ENCODE results near the gene GCNT2.

GCNT2 gene

DNA sequence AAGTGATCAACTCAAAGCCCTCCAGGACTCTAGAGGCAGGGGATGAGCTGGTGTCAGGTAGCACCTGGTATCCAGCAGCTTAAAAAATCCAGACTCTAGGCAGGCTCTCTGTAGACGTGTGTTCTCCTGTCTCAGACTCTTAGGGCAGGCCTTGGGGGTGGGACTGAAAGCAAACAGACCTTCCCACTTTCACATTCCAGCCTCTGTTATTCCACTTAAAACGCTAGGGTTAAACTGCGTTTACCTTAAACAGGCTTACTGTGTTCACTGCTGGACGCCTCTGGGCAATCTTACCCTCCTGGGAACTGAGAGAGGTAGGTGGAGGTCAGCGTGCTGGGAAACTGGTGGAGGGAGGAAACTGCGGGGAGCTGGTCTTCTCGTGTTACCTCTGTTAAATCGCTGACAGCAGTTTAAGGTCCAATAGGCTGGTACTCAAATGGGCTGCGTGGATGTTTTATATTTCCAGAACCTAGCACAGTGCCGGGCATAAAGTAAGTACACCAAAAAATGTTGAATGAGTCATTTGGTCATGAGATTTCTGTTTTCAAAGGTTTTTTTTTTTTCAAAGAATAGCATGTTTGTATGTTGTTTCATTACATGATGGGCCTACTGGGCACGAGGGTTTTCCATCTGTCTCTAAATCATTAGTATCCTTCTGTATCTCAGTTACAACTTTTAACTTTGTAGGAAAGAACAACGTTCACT is at the start of gene GCNT2:
TSS of gene GCNT2 (plus strand) at position 248 of the 705 bp plus-strand sequence. CDS start 7,561 bp downstream, outside the sequence.
- peak within 1 kb of the TSS; percentile 55 to 96 (median 89) for H3K27ac Mint-ChIP-seq
- H3K9me3 Mint-ChIP-seq = no peaks in the 10 kb centered on the region
- TF ChIP-seq, protein P1, sequence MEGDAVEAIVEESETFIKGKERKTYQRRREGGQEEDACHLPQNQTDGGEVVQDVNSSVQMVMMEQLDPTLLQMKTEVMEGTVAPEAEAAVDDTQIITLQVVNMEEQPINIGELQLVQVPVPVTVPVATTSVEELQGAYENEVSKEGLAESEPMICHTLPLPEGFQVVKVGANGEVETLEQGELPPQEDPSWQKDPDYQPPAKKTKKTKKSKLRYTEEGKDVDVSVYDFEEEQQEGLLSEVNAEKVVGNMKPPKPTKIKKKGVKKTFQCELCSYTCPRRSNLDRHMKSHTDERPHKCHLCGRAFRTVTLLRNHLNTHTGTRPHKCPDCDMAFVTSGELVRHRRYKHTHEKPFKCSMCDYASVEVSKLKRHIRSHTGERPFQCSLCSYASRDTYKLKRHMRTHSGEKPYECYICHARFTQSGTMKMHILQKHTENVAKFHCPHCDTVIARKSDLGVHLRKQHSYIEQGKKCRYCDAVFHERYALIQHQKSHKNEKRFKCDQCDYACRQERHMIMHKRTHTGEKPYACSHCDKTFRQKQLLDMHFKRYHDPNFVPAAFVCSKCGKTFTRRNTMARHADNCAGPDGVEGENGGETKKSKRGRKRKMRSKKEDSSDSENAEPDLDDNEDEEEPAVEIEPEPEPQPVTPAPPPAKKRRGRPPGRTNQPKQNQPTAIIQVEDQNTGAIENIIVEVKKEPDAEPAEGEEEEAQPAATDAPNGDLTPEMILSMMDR (IDR thresholded peaks at IDR 0.05; ENCODE audit: unreplicated experiment in 3 of 3) = no peak
- H3K27me3 Mint-ChIP-seq (ENCODE audit: low read depth) = no peaks in the 10 kb centered on the region
- no peaks in the 10 kb centered on the region for H3K36me3 Mint-ChIP-seq (ENCODE audit: low read depth)
- H3K4me1 Mint-ChIP-seq = peaks cover 12% of the 10 kb centered on the region
- peak within 1 kb of the TSS in 2 of 3 experiments; percentile 40 to 58 for H3K4me3 Mint-ChIP-seq

DNA sequence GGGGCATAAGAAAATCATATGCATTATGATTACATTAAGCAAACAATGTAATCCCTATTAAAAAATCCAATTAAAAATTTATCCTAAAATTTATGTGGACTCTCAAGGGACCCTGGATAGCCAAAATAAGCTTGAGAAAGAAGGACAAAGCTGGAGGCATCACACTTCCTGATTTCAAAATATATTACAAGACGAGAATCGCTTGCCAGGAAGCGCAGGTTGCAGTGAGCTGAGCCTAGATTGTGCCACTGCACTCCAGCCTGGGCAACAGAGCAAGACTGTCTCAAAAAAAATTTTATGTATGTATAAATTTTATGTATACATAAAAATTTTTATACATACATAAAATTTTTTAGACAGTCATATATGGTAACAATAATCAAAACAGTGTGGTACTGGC is 48.5 kb upstream of the GCNT2 start:
- Mint-ChIP-seq H3K4me3 (no peak overlapping the region), H3K4me1 (no peaks in the 10 kb centered on the region), H3K9me3 (peaks cover 4% of the 10 kb centered on the region), H3K27me3 (ENCODE audit: low read depth) (no peaks in the 10 kb centered on the region), H3K27ac (no peak overlapping the region), H3K36me3 (ENCODE audit: low read depth) (no peaks in the 10 kb centered on the region)
- TF ChIP-seq, protein P1 (IDR thresholded peaks at IDR 0.05; ENCODE audit: unreplicated experiment in 3 of 3) = no peak

DNA sequence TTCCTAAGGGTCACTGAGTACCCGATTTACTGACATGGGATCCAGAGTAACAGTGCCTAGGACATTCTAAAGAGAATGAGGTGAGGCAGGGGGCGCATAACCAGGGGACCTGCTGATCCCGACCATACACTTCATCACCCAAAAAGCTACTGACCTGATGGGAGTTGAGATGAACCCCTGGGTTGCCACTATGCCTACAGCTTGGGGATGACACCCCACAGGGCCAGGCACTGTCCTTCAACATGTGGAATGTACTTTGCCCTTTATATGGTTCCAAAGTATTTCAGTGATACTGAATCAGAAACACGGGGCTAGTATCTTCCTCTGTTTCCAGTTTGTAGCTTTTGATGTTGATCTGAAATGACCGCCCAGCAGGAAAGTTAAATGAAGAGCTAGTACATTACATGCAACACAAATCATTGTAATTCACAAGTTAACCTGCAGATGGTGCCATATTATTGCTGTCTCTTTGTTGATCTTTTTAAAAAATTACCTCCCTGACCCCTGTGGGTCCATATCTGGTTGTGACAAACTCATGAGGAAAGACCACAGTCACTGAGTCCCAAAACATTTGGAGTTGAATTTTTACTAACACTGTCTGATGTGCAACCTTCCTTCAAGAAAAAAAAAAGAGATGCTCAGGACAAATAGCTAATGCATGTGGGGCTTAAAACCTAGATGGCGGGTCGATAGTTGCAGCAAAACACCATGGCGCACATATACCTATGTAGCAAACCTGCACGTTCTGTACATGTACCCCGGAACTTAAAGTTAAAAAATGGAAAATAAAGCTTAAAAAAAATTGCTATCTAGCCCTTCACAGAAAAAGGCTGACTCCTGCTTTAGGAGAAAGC is 42.7 kb upstream of the GCNT2 start:
- TF ChIP-seq, protein P1 (IDR thresholded peaks at IDR 0.05; ENCODE audit: unreplicated experiment in 3 of 3) = peak; percentile 60 to 74 (median 73)
- Mint-ChIP-seq H3K9me3 (no peaks in the 10 kb centered on the region), H3K27me3 (ENCODE audit: low read depth) (no peaks in the 10 kb centered on the region), H3K4me1 (no peaks in the 10 kb centered on the region), H3K4me3 (no peak overlapping the region), H3K27ac (no peak overlapping the region), H3K36me3 (ENCODE audit: low read depth) (no peaks in the 10 kb centered on the region)

DNA sequence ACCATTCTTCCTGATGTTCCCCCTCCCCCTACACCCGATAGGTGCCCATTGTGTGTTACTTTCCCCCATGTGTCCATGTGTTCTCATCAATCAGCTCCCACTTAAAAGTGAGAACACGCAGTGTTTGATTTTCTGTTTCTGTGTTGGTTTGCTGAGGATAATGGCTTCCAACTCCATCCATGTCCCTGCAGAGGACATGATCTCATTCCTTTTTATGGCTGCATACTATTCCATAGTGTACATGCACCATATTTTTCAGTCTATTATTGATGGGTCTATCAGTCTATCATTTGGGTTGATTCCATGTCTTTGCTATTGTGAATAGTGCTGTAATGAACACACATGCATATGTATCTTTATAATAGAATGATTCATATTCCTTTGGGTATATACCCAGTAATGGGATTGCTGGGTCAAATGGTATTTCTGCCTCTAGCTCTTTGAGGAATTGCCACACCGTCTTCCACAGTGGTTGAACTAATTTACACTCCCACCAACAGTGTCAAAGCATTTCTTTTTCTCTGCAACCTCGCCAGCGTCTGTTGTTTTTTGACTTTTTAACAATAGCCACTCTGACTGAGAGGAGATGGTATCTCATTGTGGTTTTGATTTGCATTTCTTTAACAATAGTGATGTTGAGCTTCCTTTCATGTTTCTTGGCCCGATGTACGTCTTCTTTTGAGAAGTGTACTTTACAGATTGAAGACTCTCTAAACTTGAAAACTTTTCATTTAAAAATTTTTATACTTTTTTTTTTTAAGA is 41.0 kb upstream of the GCNT2 start:
- Mint-ChIP-seq H3K36me3 (ENCODE audit: low read depth) (no peaks in the 10 kb centered on the region), H3K27ac (no peak overlapping the region), H3K4me3 (no peak overlapping the region), H3K9me3 (no peaks in the 10 kb centered on the region), H3K4me1 (peaks cover 6% of the 10 kb centered on the region), H3K27me3 (ENCODE audit: low read depth) (no peaks in the 10 kb centered on the region)
- TF ChIP-seq, protein P1 (IDR thresholded peaks at IDR 0.05; ENCODE audit: unreplicated experiment in 3 of 3) = no peak

DNA sequence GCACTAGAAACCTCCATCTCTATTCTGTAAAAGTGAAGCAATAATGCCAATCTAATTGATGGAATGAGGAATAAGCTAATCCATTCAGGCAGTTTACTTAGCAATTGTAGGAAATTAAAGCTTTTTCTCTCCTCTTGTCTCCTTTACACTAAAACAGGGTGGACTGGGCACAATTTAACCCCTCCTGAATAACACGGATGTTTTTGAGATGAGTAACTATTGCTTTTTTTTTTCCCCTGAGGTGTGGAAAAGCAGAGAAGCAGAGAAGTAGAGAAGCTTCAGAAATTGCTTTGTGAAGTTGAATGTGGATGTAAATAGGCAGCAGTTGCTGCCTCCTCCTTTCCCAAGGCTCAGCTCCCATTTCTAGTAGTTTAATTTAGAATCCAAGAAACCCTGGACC is 40.0 kb upstream of the GCNT2 start:
- no peak overlapping the region for H3K27ac Mint-ChIP-seq
- H3K4me3 Mint-ChIP-seq = no peak overlapping the region
- no peaks in the 10 kb centered on the region for H3K9me3 Mint-ChIP-seq
- peaks cover 6% of the 10 kb centered on the region for H3K4me1 Mint-ChIP-seq
- no peaks in the 10 kb centered on the region for H3K36me3 Mint-ChIP-seq (ENCODE audit: low read depth)
- no peaks in the 10 kb centered on the region for H3K27me3 Mint-ChIP-seq (ENCODE audit: low read depth)
- TF ChIP-seq, protein P1 (IDR thresholded peaks at IDR 0.05; ENCODE audit: unreplicated experiment in 3 of 3) = no peak
